Transverse colon (tissue), 3 donors: Measurements from ENCODE around the gene TCL1B.

Experiments used
- CTCF ChIP-seq, 5 experiments: fragments of 200-600 bp in 3 of 5; fragments of 450-650 bp in 2 of 5; sonication (generic) in 3 of 5; IDR thresholded peaks; 1 replicate in 2 of 5; 2 replicates in 3 of 5; pipeline ENCODE4 v1.5.1; 2016 to 2017; ENCODE audit warnings: antibody characterized with exemption in 5 of 5, inconsistent platforms in 3 of 5, mild to moderate bottlenecking in 2 of 5, moderate library complexity in 1 of 5
- POLR2A ChIP-seq: fragments of 450-650 bp; IDR thresholded peaks from one replicate; pipeline ENCODE4 v1.6.1; 2016; ENCODE audit warnings: antibody characterized with exemption, mild to moderate bottlenecking, moderate library complexity

GRCh38 chr14:95664066-95664465, 22.2 kb upstream of the TCL1B start:
- TF ChIP-seq CTCF (IDR thresholded peaks at IDR 0.05) (no peak), POLR2A (no peak)
